GM12891 (cell line): Measurements from ENCODE around the gene EEF1AKMT3.

Experiments
- POLR2A ChIP-seq: IDR thresholded peaks from 2 replicates; pipeline ENCODE4 v1.6.1; 2011; ENCODE audit warnings: low read depth, low read length, control low read depth
- POLR2AphosphoS5 ChIP-seq: IDR thresholded peaks from 2 replicates; pipeline ENCODE4 v1.6.1; 2011; ENCODE audit warnings: low read depth, low read length, control low read depth
- SPI1 ChIP-seq: IDR thresholded peaks from 2 replicates; pipeline ENCODE4 v1.6.1; 2011; ENCODE audit warnings: low read depth, low read length, control low read depth
- TAF1 ChIP-seq: IDR thresholded peaks from 2 replicates; pipeline ENCODE4 v1.6.1; 2011; ENCODE audit warnings: low read depth, low read length, control low read depth

- TF ChIP-seq POLR2AphosphoS5 (no peak), POLR2A (no peak), TAF1 (no peak), SPI1 (no peak)
Observed at GRCh38 chr12:57765698-57766463, 6.5 kb upstream of the EEF1AKMT3 start.
